ENCODE results near the gene NOM1. TPM values are rescaled to one million over a fixed set of nuclear protein-coding genes. Genes with fewer than 3 reads are reported as not detected.

The NOM1 gene
- total RNA-seq, 2 donors from 2014 or later: 18.4 to 40.6 TPM

- H3K4me3 ChIP-seq: peak overlapping the region; percentile 71
- H3K9me3 ChIP-seq: no peaks in the 10 kb centered on the region
- H3K36me3 ChIP-seq: no peaks in the 10 kb centered on the region
- H3K27ac ChIP-seq: no peak overlapping the region
- ATAC-seq (ENCODE audit: insufficient number of reproducible peaks, low FRiP score, low read depth) (no peak), DNase-seq (ENCODE audit: low spot score) (no peak)
- TF ChIP-seq CTCF (IDR thresholded peaks at IDR 0.05): no peak
- H3K4me1 ChIP-seq (ENCODE audit: control insufficient read depth in 1 of 2, low read depth in 2 of 2): peaks cover 23 to 36% of the 10 kb centered on the region in 2 donors
- peaks cover 22% of the 10 kb centered on the region for H3K27me3 ChIP-seq (replicated peaks; ENCODE audit: insufficient read depth)
Observed at GRCh38 chr7:156998988-156999957, 49.8 kb downstream of the NOM1 start.

GRCh38 chr7:156999958-157000726, 50.6 kb downstream of the NOM1 start:
- H3K27me3 ChIP-seq (replicated peaks; ENCODE audit: insufficient read depth): peaks cover 29% of the 10 kb centered on the region
- ATAC-seq (ENCODE audit: insufficient number of reproducible peaks, low FRiP score, low read depth) (no peak), DNase-seq (ENCODE audit: low spot score) (no peak)
- peaks cover 23 to 40% of the 10 kb centered on the region in 2 donors for H3K4me1 ChIP-seq (ENCODE audit: control insufficient read depth in 1 of 2, low read depth in 2 of 2)
- H3K9me3 ChIP-seq: no peaks in the 10 kb centered on the region
- peak overlapping the region; percentile 71 for H3K4me3 ChIP-seq
- no peak for TF ChIP-seq CTCF (IDR thresholded peaks at IDR 0.05)
- no peak overlapping the region for H3K27ac ChIP-seq
- no peaks in the 10 kb centered on the region for H3K36me3 ChIP-seq

GRCh38 chr7:157000741-157001653, 51.5 kb downstream of the NOM1 start:
- Histone ChIP-seq H3K4me3 (peak overlapping the region; percentile 71), H3K4me1 (ENCODE audit: control insufficient read depth in 1 of 2, low read depth in 2 of 2) (peaks cover 23 to 49% of the 10 kb centered on the region in 2 donors), H3K36me3 (no peaks in the 10 kb centered on the region), H3K27ac (no peak overlapping the region), H3K27me3 (replicated peaks; ENCODE audit: insufficient read depth) (peaks cover 29% of the 10 kb centered on the region), H3K9me3 (no peaks in the 10 kb centered on the region)
- no peak for TF ChIP-seq CTCF (IDR thresholded peaks at IDR 0.05)
- ATAC-seq (ENCODE audit: insufficient number of reproducible peaks, low FRiP score, low read depth): no peak
- DNase-seq (ENCODE audit: low spot score): no peak

GRCh38 chr7:157001920-157002818, 52.7 kb downstream of the NOM1 start:
- Histone ChIP-seq H3K27me3 (replicated peaks; ENCODE audit: insufficient read depth) (peaks cover 29% of the 10 kb centered on the region), H3K9me3 (no peaks in the 10 kb centered on the region), H3K4me1 (ENCODE audit: control insufficient read depth in 1 of 2, low read depth in 2 of 2) (peaks cover 23 to 49% of the 10 kb centered on the region in 2 donors), H3K27ac (no peak overlapping the region), H3K4me3 (no peak overlapping the region), H3K36me3 (no peaks in the 10 kb centered on the region)
- no peak for DNase-seq (ENCODE audit: low spot score)
- ATAC-seq (ENCODE audit: insufficient number of reproducible peaks, low FRiP score, low read depth): no peak
- no peak for TF ChIP-seq CTCF (IDR thresholded peaks at IDR 0.05)

Data from thoracic aorta (tissue), 2 donors.